Testis (tissue), 2 donors: ENCODE results near the gene TAAR8.

ENCODE experiments used
- CTCF ChIP-seq, 3 experiments: fragments of 450-650 bp in 2 of 3; fragments of 200-600 bp in 1 of 3; sonication (generic) in 1 of 3; IDR thresholded peaks; one replicate each; pipeline ENCODE4 v1.5.1; 2016 to 2019; ENCODE audit warnings: antibody characterized with exemption in 3 of 3, mild to moderate bottlenecking in 2 of 3, moderate library complexity in 1 of 3
- POLR2A ChIP-seq: fragments of 450-650 bp; IDR thresholded peaks from one replicate; pipeline ENCODE4 v1.6.1; 2017; ENCODE audit warnings: antibody characterized with exemption, mild to moderate bottlenecking, moderate library complexity

GRCh38 chr6:132537977-132538376 is 14.5 kb upstream of the TAAR8 start, which contains the start of gene TAAR9:
- TF ChIP-seq CTCF (IDR thresholded peaks at IDR 0.05) (no peak), POLR2A (no peak)
